Measurements from ENCODE around the gene RP9.

Gene RP9

DNA sequence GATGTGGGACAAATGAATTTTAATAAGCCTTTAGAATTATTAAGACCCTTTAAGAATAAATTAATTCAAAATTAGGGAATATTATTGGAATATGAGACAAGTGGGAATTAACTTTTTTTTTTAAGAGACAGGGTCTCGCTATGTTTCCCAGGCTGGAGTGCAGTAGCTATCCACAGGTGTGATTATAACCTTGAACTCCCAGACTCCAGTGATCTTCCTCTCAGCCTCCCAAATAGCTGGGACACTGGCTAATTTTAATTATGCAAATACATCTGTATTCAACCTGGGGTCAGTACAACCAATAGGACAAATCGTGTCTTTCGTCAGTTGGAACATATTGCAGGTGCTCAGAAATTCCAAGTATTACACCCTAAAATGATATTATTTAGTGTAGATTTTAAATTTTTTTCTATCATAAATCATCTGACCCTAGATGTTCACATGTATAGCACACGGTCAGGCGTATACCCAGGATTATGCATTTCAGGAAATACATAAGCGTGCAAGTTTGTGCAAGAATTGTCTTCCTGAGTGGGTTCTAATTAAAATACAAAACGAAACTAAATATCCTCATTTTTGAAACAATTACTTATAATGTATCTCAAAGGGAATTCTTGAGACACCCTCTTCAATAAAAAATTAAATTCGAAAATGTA lies 47.8 kb downstream of the RP9 start:
- no peak for DNase-seq

DNA sequence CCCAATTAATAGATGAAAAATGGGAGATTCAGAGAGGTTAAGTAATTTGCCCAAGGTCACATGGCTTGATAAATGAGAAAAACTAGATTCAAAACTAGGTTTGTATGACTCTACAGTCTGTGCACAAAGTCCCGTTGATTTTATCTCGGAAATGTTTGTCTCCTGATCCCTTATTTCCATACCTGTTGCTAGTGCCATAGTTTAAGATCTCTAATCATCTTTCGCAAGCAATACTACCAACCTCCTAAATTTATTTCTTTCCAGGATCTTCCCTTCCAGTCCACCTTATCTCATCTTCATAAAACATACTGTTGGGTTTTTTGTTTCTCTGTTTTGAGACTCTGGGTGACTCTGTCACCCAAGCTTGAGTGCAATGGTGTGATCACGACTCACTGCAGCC lies 49.6 kb downstream of the RP9 start:
- no peak for DNase-seq

- no peak for DNase-seq
These were observed 54.0 kb downstream of the RP9 start for GRCh38 chr7:33055158-33055557.

- DNase-seq: no peak
These were observed 54.8 kb downstream of the RP9 start for GRCh38 chr7:33054261-33054964.

DNA sequence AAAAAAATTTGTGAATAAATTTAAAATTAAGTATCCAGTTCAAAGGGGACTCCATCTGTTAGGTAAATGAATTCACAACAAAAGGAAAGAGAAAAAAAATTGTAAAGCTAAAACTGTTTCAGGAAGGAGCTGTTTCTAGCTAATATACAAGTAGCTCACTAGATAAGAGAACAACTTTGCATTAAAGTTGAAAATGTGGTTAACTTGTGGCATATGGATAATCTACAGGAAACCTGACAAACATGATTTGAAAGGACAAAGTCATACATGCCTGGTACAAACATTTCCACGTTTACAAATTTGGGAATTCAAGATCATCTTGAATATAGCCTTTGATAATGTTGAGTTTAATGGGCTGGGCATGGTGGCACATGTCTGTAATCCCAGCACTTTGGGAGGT lies 55.5 kb downstream of the RP9 start:
- DNase-seq: no peak

- DNase-seq: peak; percentile 8
These were observed 58.5 kb downstream of the RP9 start for GRCh38 chr7:33050535-33051318.

DNA sequence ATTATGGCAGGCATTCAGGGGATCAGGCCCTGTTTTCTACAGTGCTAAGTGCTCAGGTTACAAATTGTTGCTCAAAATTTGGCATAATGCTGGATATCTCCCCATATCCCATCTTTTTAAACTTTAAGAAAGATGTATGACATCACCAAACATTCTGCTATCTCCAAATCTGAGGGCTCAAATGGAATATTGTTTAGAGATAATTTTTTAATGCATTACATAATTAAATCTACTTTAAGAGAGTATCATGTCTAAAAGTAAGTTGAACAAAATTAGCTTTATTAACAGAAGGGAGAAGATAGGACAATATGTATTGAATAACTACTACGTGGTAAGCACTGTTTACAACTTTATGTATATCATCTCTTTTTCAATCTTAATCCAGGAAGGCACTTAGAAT lies 60.5 kb downstream of the RP9 start:
- DNase-seq: no peak

DNA sequence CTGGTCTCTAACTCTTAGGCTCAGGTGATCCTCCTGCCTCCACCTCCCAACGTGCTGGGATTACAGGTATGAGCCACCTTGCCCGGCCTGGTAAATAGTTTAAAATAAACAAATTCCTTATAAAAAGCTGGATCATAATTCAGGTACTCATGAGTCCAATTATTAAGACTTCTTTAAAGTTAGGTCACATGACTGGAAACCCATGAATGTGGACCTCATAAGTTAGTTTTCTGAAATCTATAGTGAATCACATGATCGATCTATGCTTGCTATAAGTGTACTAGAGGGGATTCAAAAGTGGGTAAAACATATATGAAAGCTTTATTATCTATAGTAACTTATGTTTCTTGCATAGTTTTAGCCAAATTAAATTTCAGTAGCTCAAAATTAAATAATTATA lies 60.9 kb downstream of the RP9 start:
- DNase-seq: no peak

GRCh38 chr7:33044986-33045385 lies 64.2 kb downstream of the RP9 start:
- no peak for DNase-seq

Data from NCI-H446 treated with DMSO at 0.1 percent for 48 hours (cell line).